ENCODE measurements around the gene PLD1.

GRCh38 chr3:171783086-171783485, 27.2 kb downstream of the PLD1 start:
- TF ChIP-seq CTCF (IDR thresholded peaks at IDR 0.05; ENCODE audit: low read depth, low read length, missing input control) = no peak
- no peak for TF ChIP-seq YY1 (IDR thresholded peaks at IDR 0.05)
- no peak for TF ChIP-seq GABPA (IDR thresholded peaks at IDR 0.05 in 1 of 2, conservative IDR thresholded peaks at IDR 0.05 in 1 of 2)
- no peak for TF ChIP-seq TAF1 (conservative IDR thresholded peaks at IDR 0.05)
- no peak for TF ChIP-seq RAD21 (IDR thresholded peaks at IDR 0.05)
